NB4 (cell line): ENCODE measurements around the gene KRTAP4-6.
"Not testable (repeated sequence)": the region's sequence is repeated elsewhere in the genome, so short reads cannot be mapped to it uniquely, and the experiment has no call there.

Experiments
- DNase-seq: peaks from one replicate; pipeline ENCODE4 v3.0.0; 2010; ENCODE audit warnings: low read depth
- H3K4me3 ChIP-seq: one replicate; pipeline ENCODE4 v1.5.1; 2011; ENCODE audit warnings: mild to moderate bottlenecking, low read depth, low read length, moderate library complexity
- CTCF ChIP-seq: IDR thresholded peaks from one replicate; pipeline ENCODE4 v1.5.1; 2012; ENCODE audit warnings: low read depth, low read length
- MAX ChIP-seq: IDR thresholded peaks from 2 replicates; pipeline ENCODE4 v1.6.1; 2011; ENCODE audit warnings: low read depth, low read length
- MYC ChIP-seq: IDR thresholded peaks from 2 replicates; pipeline ENCODE4 v1.6.1; 2011; ENCODE audit warnings: low read depth, low read length
- POLR2A ChIP-seq: IDR thresholded peaks from 2 replicates; pipeline ENCODE4 v1.6.1; 2011; ENCODE audit warnings: mild to moderate bottlenecking; ENCODE audit not compliant: insufficient read length; ENCODE audit errors: extremely low read depth

The KRTAP4-6 gene

GRCh38 chr17:41149652-41149985, 9.3 kb upstream of the KRTAP4-6 start, which contains the start of gene KRTAP4-5:
Gene KRTAP4-5 (minus strand): TSS chr17:41149825. CDS start chr17:41149767, 58 bp downstream.
- TF ChIP-seq MAX (no peak), POLR2A (no peak), CTCF (no peak), MYC (no peak)
- H3K4me3 ChIP-seq = no peak within 1 kb of the TSS
- DNase-seq = no peak

- not testable (repeated sequence) for DNase-seq
These were observed 8.8 kb upstream of the KRTAP4-6 start for GRCh38 chr17:41148971-41149651.

GRCh38 chr17:41147531-41148204, 7.3 kb upstream of the KRTAP4-6 start:
- no peak for DNase-seq
- no peak overlapping the region for H3K4me3 ChIP-seq
- TF ChIP-seq CTCF = no peak

More at GRCh38 chr17:41148971-41149651, 8.8 kb upstream of the KRTAP4-6 start:
- H3K4me3 ChIP-seq = not testable (repeated sequence)

GRCh38 chr17:41145261-41145660, 4.9 kb upstream of the KRTAP4-6 start:
- H3K4me3 ChIP-seq = no peak overlapping the region
- DNase-seq = no peak
- TF ChIP-seq MYC (no peak), MAX (no peak), CTCF (no peak), POLR2A (no peak)

- TF ChIP-seq POLR2A (no peak), CTCF (no peak), MYC (no peak), MAX (no peak)
- no peak for DNase-seq
These were observed 4.5 kb upstream of the KRTAP4-6 start for GRCh38 chr17:41144846-41145245.

GRCh38 chr17:41141361-41141760, 1.0 kb upstream of the KRTAP4-6 start:
- TF ChIP-seq CTCF (no peak), MAX (no peak), POLR2A (no peak), MYC (no peak)
- no peak overlapping the region for H3K4me3 ChIP-seq
- DNase-seq = no peak

More at GRCh38 chr17:41144846-41145245, 4.5 kb upstream of the KRTAP4-6 start:
- H3K4me3 ChIP-seq = no peak overlapping the region

- DNase-seq, H3K4me3 ChIP-seq: not testable (repeated sequence)
These were observed 479 bp downstream of the KRTAP4-6 start for GRCh38 chr17:41139865-41140264.
